ENCODE results near the gene EFNA5. TPM values are rescaled to one million over a fixed set of nuclear protein-coding genes. Genes with fewer than 3 reads are reported as not detected.

The EFNA5 gene
- total and polyA plus RNA-seq, 7 donors = 0.32 to 5.4 (median 2.1) TPM

- no peaks in the 10 kb centered on the region for H3K9me3 ChIP-seq
- WGBS, 3 donors = 93 to 97% (median 96%) methylated on average over 3 of the region's 3 CpGs
- intact Hi-C loops (cut with DNase I) = no loop called here
- TF ChIP-seq CTCF (IDR thresholded peaks at IDR 0.05) = no peak
- H3K27me3 ChIP-seq (ENCODE audit: insufficient read depth in 3 of 3, low read length in 2 of 3) = no peaks in the 10 kb centered on the region
- no peak for ATAC-seq
- no peaks in the 10 kb centered on the region for H3K4me1 ChIP-seq
- H3K27ac ChIP-seq = no peak overlapping the region
- no peak overlapping the region for H3K4me3 ChIP-seq
- no peaks in the 10 kb centered on the region for H3K36me3 ChIP-seq (ENCODE audit: insufficient read depth in 1 of 2, low read depth in 1 of 2)
- no peak for DNase-seq
Measured at GRCh38 chr5:107597803-107598202, 72.9 kb downstream of the EFNA5 start.

GRCh38 chr5:107597247-107597646 is 73.5 kb downstream of the EFNA5 start:
- Histone ChIP-seq H3K4me1 (no peaks in the 10 kb centered on the region), H3K36me3 (ENCODE audit: insufficient read depth in 1 of 2, low read depth in 1 of 2) (no peaks in the 10 kb centered on the region), H3K4me3 (no peak overlapping the region), H3K27me3 (ENCODE audit: insufficient read depth in 3 of 3, low read length in 2 of 3) (no peaks in the 10 kb centered on the region), H3K9me3 (no peaks in the 10 kb centered on the region), H3K27ac (no peak overlapping the region)
- intact Hi-C loops (cut with DNase I) = no loop called here
- no peak for DNase-seq
- ATAC-seq = no peak
- WGBS, 3 donors = 68 to 78% (median 68%) methylated on average over 3 of the region's 3 CpGs
- no peak for TF ChIP-seq CTCF (IDR thresholded peaks at IDR 0.05)

GRCh38 chr5:107594253-107595045 is 76.3 kb downstream of the EFNA5 start:
- intact Hi-C loops (cut with DNase I) = no loop called here

GRCh38 chr5:107593009-107593408 is 77.7 kb downstream of the EFNA5 start:
- intact Hi-C loops (cut with DNase I) = no loop called here
- H3K4me1 ChIP-seq = no peaks in the 10 kb centered on the region
- no peak overlapping the region for H3K4me3 ChIP-seq
- H3K27ac ChIP-seq = no peak overlapping the region
- no peak for TF ChIP-seq CTCF (IDR thresholded peaks at IDR 0.05)
- 26 to 38% (median 31%) methylated on average over 3 of the region's 3 CpGs for WGBS, 3 donors
- ATAC-seq (peak; percentile 35 to 83 (median 55)), DNase-seq (no peak)
- no peaks in the 10 kb centered on the region for H3K27me3 ChIP-seq (ENCODE audit: insufficient read depth in 3 of 3, low read length in 2 of 3)
- H3K36me3 ChIP-seq (ENCODE audit: insufficient read depth in 1 of 2, low read depth in 1 of 2) = no peaks in the 10 kb centered on the region
- H3K9me3 ChIP-seq = no peaks in the 10 kb centered on the region

More at GRCh38 chr5:107594253-107595045, 76.3 kb downstream of the EFNA5 start:
- ATAC-seq = peak in 3 of 4 donors; percentile 64 to 68 (median 66)
- DNase-seq = no peak
- H3K9me3 ChIP-seq = no peaks in the 10 kb centered on the region
- WGBS, 3 donors = 36 to 64% (median 47%) methylated on average over 4 of the region's 4 CpGs
- no peaks in the 10 kb centered on the region for H3K4me1 ChIP-seq
- no peaks in the 10 kb centered on the region for H3K27me3 ChIP-seq (ENCODE audit: insufficient read depth in 3 of 3, low read length in 2 of 3)
- no peak for TF ChIP-seq CTCF (IDR thresholded peaks at IDR 0.05)
- no peak overlapping the region for H3K27ac ChIP-seq
- H3K36me3 ChIP-seq (ENCODE audit: insufficient read depth in 1 of 2, low read depth in 1 of 2) = no peaks in the 10 kb centered on the region
- H3K4me3 ChIP-seq = no peak overlapping the region

Measured in psoas muscle (tissue), 8 donors.